ENCODE results near the gene WDFY4.

Gene WDFY4

GRCh38 chr10:48758411-48758810 is 73.7 kb downstream of the WDFY4 start:
- Histone ChIP-seq H3K4me2 (no peak overlapping the region), H3K79me2 (ENCODE audit: insufficient read depth, low read depth) (no peaks in the 10 kb centered on the region), H3K4me3 (IDR thresholded peaks at IDR 0.05; ENCODE audit: insufficient read depth, low read depth, low read length) (no peak overlapping the region), H3K9ac (no peak overlapping the region), H4K20me1 (ENCODE audit: insufficient read depth) (no peaks in the 10 kb centered on the region), H2AFZ (ENCODE audit: low read depth) (no peak overlapping the region), H3K27me3 (ENCODE audit: insufficient read depth, low read depth) (no peaks in the 10 kb centered on the region), H3K27ac (no peak overlapping the region), H3K36me3 (ENCODE audit: insufficient read depth) (no peaks in the 10 kb centered on the region), H3K4me1 (ENCODE audit: low read depth, poor library complexity, severe bottlenecking) (no peaks in the 10 kb centered on the region)
- no peak for TF ChIP-seq CTCF (conservative IDR thresholded peaks at IDR 0.05; ENCODE audit: low read depth, low read length)

GRCh38 chr10:48759113-48759901 is 74.6 kb downstream of the WDFY4 start:
- Histone ChIP-seq H3K79me2 (ENCODE audit: insufficient read depth, low read depth) (no peaks in the 10 kb centered on the region), H3K4me3 (IDR thresholded peaks at IDR 0.05; ENCODE audit: insufficient read depth, low read depth, low read length) (no peak overlapping the region), H2AFZ (ENCODE audit: low read depth) (no peak overlapping the region), H3K27me3 (ENCODE audit: insufficient read depth, low read depth) (no peaks in the 10 kb centered on the region), H3K27ac (no peak overlapping the region), H3K4me2 (no peak overlapping the region), H3K36me3 (ENCODE audit: insufficient read depth) (no peaks in the 10 kb centered on the region), H3K4me1 (ENCODE audit: low read depth, poor library complexity, severe bottlenecking) (no peaks in the 10 kb centered on the region), H3K9ac (no peak overlapping the region), H4K20me1 (ENCODE audit: insufficient read depth) (no peaks in the 10 kb centered on the region)
- no peak for TF ChIP-seq CTCF (conservative IDR thresholded peaks at IDR 0.05; ENCODE audit: low read depth, low read length)

- H3K4me1 ChIP-seq (ENCODE audit: low read depth, poor library complexity, severe bottlenecking), result no peaks in the 10 kb centered on the region
- H2AFZ ChIP-seq (ENCODE audit: low read depth), result no peak overlapping the region
- TF ChIP-seq CTCF (conservative IDR thresholded peaks at IDR 0.05; ENCODE audit: low read depth, low read length), result no peak
- no peak overlapping the region for H3K27ac ChIP-seq
- no peak overlapping the region for H3K4me3 ChIP-seq (IDR thresholded peaks at IDR 0.05; ENCODE audit: insufficient read depth, low read depth, low read length)
- no peak overlapping the region for H3K9ac ChIP-seq
- H4K20me1 ChIP-seq (ENCODE audit: insufficient read depth), result no peaks in the 10 kb centered on the region
- no peaks in the 10 kb centered on the region for H3K36me3 ChIP-seq (ENCODE audit: insufficient read depth)
- no peaks in the 10 kb centered on the region for H3K27me3 ChIP-seq (ENCODE audit: insufficient read depth, low read depth)
- H3K79me2 ChIP-seq (ENCODE audit: insufficient read depth, low read depth), result no peaks in the 10 kb centered on the region
- no peak overlapping the region for H3K4me2 ChIP-seq
Measured at GRCh38 chr10:48760983-48761382, 76.3 kb downstream of the WDFY4 start.

- H2AFZ ChIP-seq (ENCODE audit: low read depth), result no peak overlapping the region
- TF ChIP-seq CTCF (conservative IDR thresholded peaks at IDR 0.05; ENCODE audit: low read depth, low read length), result no peak
- no peaks in the 10 kb centered on the region for H3K27me3 ChIP-seq (ENCODE audit: insufficient read depth, low read depth)
- no peak overlapping the region for H3K9ac ChIP-seq
- H3K27ac ChIP-seq, result no peak overlapping the region
- no peaks in the 10 kb centered on the region for H3K79me2 ChIP-seq (ENCODE audit: insufficient read depth, low read depth)
- no peaks in the 10 kb centered on the region for H3K4me1 ChIP-seq (ENCODE audit: low read depth, poor library complexity, severe bottlenecking)
- no peak overlapping the region for H3K4me3 ChIP-seq (IDR thresholded peaks at IDR 0.05; ENCODE audit: insufficient read depth, low read depth, low read length)
- H3K36me3 ChIP-seq (ENCODE audit: insufficient read depth), result no peaks in the 10 kb centered on the region
- H4K20me1 ChIP-seq (ENCODE audit: insufficient read depth), result no peaks in the 10 kb centered on the region
- H3K4me2 ChIP-seq, result no peak overlapping the region
Measured at GRCh38 chr10:48762064-48763042, 77.7 kb downstream of the WDFY4 start.

Data from KMS-11 (cell line).